Skeletal muscle cell (primary cell): ENCODE results near the gene ADAM21.
"Not testable (repeated sequence)": the region's sequence is repeated elsewhere in the genome, so short reads cannot be mapped to it uniquely, and the experiment has no call there.

Experiments used
- DNase-seq: peaks from one replicate; pipeline ENCODE4 v3.0.0-alpha.2; 2010; ENCODE audit warnings: low read depth
- H3K4me3 ChIP-seq: 2 replicates; pipeline ENCODE4 v1.5.1; 2011; ENCODE audit warnings: low read depth, mild to moderate bottlenecking, control low read depth, low read length, moderate library complexity

The ADAM21 gene

DNA sequence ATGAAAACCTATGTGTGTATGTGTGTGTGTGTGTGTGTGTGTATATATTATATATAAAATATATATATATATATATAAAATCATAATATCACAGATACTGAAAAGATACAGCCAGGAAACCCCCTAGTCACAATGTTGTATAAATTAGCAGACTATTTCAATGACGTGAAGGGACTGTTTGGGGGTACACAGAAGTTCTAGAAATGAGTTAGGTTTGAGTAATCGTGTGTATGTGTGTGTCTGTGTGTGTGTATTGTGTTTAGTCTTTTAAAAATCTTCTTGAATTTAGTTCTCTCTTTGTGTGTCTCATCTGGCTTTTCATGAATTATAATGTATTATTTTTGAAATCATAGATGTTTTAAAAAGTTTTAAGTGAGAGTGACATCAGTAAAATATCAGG lies 21.9 kb downstream of the ADAM21 start:
- no peak for DNase-seq
- H3K4me3 ChIP-seq = no peak overlapping the region

DNA sequence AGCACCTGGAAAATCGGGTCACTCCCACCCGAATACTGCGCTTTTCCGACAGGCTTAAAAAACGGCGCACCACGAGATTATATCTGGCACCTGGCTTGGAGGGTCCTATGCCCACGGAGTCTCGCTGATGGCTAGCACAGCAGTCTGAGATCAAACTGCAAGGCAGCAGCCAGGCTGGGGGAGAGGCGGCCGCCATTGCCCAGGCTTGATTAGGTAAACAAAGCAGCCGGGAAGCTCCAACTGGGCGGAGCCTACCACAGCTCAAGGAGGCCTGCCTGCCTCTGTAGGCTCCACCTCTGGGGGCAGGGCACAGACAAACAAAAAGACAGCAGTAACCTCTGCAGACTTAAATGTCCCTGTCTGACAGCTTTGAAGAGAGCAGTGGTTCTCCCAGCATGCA lies 23.5 kb downstream of the ADAM21 start:
- DNase-seq, H3K4me3 ChIP-seq: not testable (repeated sequence)

DNA sequence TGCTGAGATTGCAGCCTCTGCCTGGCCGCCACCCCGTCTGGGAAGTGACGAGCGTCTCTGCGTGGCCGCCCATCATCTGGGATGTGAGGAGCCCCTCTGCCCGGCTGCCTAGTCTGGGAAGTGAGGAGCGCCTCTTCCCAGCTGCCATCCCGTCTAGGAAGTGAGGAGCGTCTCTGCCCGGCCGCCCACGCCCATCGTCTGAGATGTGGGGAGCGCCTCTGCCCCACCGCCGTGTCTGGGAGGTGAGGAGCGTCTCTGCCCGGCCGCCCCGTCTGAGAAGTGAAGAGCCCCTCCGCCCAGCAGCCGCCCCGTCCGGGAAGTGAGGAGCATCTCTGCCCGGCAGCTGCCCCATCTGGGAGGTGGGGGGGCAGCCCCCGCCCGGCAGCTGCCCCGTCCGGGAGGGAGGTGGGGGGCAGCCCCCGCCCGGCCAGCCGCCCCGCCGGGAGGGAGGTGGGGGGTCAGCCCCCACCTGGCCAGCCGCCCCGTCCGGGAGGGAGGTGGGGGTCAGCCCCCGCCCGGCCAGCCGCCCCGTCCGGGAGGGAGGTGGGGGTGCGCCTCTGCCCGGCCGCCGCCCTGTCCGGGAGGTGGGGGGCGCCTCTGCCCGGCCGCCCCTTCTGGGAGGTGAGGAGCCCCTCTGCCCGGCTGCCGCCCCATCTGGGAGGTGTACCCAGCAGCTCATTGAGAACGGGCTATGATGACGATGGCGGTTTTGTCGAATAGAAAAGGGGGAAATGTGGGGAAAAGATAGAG lies 25.6 kb downstream of the ADAM21 start:
- H3K4me3 ChIP-seq, DNase-seq: not testable (repeated sequence)

DNA sequence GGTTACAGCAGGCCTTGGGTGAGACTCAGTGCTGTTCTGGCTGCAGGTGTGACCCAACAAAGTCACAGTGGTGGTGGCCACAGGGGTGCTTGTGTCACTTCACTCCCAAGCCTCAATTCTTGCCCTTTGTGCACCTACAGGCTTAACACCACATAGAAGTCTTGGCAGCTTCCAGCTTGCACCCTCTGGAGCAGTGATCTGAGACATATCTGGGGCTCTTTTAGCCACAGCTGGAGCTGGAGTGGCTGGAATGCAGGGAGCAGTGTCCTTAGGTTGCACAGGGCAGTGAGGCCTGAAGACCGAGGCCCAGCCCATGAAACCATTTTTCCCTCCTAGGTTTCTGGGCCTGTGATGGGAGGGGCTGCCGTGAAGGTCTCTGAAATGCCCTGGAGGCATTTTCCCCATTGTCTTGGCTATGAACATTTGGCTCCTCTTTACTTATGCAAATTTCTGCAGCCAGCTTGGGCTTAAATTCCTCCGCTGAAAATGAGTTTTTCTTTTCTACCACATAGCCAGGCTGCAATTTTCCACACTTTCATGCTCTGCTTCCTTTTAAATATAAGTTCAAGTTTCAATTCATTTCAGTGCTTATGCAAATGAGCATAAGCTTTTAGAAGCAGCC lies 37.7 kb downstream of the ADAM21 start:
- no peak for DNase-seq
- no peak overlapping the region for H3K4me3 ChIP-seq

DNA sequence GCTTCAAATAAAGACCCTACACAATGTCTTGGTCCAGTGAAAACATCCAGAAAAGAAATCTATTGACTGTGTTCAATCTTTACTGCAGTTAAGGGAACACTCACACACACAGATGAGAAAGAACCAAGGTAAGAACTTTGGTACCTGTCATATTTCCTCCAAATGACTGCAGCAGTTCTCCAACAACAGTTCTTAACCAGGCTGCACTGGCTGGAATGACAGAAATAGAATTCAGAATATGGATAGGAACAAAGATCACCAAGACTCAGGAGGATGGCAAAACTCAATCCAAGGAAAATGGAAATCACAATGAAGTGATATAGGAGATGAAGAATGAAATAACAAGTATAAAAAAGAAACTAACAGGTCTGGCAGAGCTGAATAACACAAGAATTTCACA lies 46.2 kb downstream of the ADAM21 start:
- no peak for DNase-seq
- no peak overlapping the region for H3K4me3 ChIP-seq
